Measurements from ENCODE around the gene UBTF. TPM values are rescaled to one million over a fixed set of nuclear protein-coding genes. Genes with fewer than 3 reads are reported as not detected.

Gene UBTF
- total RNA-seq, 4 donors from 2014 or later = 32.9 to 60.2 (median 41.2) TPM

DNA sequence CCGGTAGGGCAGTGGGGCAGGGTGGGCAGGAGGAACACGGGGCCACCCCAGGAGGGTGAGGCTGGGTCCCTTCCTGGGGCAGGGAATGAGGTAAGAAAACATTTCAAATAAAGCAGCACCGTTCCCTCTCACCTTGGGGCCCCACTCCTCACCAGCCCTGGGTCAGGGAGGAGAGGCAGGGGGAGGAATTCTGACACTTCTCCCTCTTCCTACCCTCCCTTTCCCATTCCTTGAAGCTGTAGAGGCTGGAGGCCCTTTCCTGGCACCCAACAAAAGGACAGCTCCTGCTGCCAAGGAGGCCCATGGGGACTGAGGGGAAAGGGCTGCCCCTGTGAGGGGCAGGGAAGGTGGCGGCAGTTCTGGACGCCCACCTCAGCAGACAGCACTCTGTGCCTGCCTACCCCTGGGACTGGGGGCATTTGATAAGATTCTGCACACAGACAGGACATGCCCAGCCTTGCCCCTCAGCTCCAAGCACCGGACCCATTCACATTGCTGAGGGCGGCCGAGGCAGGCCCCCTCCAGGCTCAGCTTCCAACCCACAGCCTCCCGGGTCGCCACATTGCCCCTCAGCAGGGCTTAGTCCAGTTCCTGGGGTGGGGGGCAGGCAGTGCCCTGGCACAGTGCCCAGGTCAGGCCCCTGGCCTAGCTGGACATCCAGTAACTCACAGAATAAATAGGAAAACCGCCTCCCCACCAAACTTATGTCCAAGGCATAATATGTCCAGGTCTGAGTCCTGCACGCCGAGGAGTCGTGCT, 26.0 kb downstream of the UBTF start:
- ATAC-seq (ENCODE audit: low FRiP score) (no peak), DNase-seq (ENCODE audit: low spot score) (no peak)
- TF ChIP-seq CTCF (IDR thresholded peaks at IDR 0.05) = no peak

- no peak for ATAC-seq (ENCODE audit: low FRiP score)
- no peak for TF ChIP-seq CTCF (IDR thresholded peaks at IDR 0.05)
- no peak for DNase-seq (ENCODE audit: low spot score)
Observed at GRCh38 chr17:44192750-44193149, 26.7 kb downstream of the UBTF start.

DNA sequence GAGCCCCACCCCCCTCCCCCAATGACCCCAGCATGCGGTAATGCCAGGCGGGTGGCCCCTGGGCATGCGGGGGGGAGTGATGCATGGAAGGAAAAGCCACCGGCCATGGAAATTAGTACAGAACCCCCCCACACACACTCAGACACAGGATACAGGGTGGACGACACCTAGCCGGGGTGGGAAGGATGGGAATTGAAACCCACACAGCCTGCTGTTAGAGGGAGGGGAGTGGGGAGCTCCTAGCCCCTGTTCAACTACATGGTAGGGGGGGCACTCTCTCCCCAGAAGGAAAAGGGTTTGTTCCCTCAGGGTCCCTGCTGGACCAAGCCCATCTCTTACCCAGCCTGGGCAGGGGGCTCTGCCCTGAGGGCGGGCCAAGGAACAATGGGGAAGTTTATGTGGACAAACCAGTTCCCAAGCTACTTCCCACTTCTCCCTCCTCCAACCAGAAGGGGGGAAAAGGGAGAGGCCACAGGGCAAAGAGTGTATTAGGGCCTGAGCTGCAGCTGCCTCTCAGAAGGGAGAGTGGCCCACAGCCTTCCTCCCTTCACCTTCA, 27.5 kb downstream of the UBTF start:
- no peak for DNase-seq (ENCODE audit: low spot score)
- no peak for ATAC-seq (ENCODE audit: low FRiP score)
- no peak for TF ChIP-seq CTCF (IDR thresholded peaks at IDR 0.05)

DNA sequence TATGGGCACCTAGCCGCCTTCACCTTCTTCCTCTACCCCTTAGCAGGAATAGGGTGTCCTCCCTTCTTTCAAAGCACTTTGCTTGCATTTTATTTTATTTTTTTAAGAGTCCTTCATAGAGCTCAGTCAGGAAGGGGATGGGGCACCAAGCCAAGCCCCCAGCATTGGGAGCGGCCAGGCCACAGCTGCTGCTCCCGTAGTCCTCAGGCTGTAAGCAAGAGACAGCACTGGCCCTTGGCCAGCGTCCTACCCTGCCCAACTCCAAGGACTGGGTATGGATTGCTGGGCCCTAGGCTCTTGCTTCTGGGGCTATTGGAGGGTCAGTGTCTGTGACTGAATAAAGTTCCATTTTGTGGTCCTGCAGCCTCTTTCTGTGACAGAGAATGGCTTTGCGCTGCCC, 28.1 kb downstream of the UBTF start:
- ATAC-seq (ENCODE audit: low FRiP score) = no peak

DNA sequence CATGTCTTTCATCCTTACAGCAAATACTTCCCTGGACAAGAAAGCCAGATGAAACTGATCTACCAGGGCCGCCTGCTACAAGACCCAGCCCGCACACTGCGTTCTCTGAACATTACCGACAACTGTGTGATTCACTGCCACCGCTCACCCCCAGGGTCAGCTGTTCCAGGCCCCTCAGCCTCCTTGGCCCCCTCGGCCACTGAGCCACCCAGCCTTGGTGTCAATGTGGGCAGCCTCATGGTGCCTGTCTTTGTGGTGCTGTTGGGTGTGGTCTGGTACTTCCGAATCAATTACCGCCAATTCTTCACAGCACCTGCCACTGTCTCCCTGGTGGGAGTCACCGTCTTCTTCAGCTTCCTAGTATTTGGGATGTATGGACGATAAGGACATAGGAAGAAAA, 29.0 kb downstream of the UBTF start:
- TF ChIP-seq CTCF (IDR thresholded peaks at IDR 0.05) = no peak
- DNase-seq (ENCODE audit: low spot score) (no peak), ATAC-seq (ENCODE audit: low FRiP score) (no peak)

More for the DNA sequence above, 28.1 kb downstream of the UBTF start:
- TF ChIP-seq CTCF (IDR thresholded peaks at IDR 0.05) = no peak
- no peak for DNase-seq (ENCODE audit: low spot score)

DNA sequence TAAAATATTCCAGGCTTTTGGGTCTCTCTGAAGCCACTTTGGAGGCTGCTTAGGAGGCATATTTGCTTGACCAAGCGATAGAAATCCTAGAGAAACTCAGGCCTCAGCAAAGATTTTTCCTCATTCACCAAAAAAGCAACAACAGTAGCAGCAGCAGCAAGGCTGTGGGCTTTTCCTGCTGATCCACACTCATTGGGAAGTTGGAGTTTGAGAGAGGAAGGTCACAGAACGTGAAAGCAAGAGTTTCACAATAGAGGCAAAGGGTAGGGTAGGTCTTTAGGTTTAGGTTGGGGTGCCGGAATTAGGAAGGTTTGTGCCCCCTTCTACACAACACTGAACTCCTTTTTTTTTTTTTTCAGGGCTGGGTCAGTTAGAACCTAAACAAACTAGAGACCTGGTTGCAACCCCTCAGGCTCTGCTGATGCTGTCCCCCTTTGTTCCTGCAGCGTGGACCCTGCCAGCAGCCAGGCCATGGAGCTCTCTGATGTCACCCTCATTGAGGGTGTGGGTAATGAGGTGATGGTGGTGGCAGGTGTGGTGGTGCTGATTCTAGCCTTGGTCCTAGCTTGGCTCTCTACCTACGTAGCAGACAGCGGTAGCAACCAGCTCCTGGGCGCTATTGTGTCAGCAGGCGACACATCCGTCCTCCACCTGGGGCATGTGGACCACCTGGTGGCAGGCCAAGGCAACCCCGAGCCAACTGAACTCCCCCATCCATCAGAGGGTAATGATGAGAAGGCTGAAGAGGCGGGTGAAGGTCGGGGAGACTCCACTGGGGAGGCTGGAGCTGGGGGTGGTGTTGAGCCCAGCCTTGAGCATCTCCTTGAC, 30.7 kb downstream of the UBTF start:
- ATAC-seq (ENCODE audit: low FRiP score) = no peak
- TF ChIP-seq CTCF (IDR thresholded peaks at IDR 0.05) = no peak
- no peak for DNase-seq (ENCODE audit: low spot score)

All from omental fat pad (tissue), 4 donors.